ENCODE data around the gene SLCO1A2.

Gene SLCO1A2

GRCh38 chr12:21296348-21296747 lies 38.4 kb downstream of the SLCO1A2 start:
- Histone ChIP-seq H3F3A (ENCODE audit: control insufficient read depth, insufficient read depth) (no peaks in the 10 kb centered on the region), H3K27ac (ENCODE audit: low read depth, low read length) (no peak overlapping the region), H3K9me3 (ENCODE audit: control insufficient read depth, insufficient read depth, low read length) (no peaks in the 10 kb centered on the region), H3K9me2 (replicated peaks; ENCODE audit: control insufficient read depth, low read length) (no peaks in the 10 kb centered on the region), H4K20me1 (ENCODE audit: control insufficient read depth, insufficient read depth, low read depth, low read length) (no peaks in the 10 kb centered on the region), H3K27me3 (ENCODE audit: control insufficient read depth, low read length) (no peaks in the 10 kb centered on the region), H3K4me1 (ENCODE audit: control insufficient read depth, low read length) (no peaks in the 10 kb centered on the region), H3K4me2 (ENCODE audit: low read length) (no peak overlapping the region), H3K79me2 (ENCODE audit: control insufficient read depth, low read length) (no peaks in the 10 kb centered on the region), H3K4me3 (ENCODE audit: low read length) (no peak overlapping the region), H3K36me3 (ENCODE audit: control insufficient read depth, low read length) (no peaks in the 10 kb centered on the region)
- no peak for TF ChIP-seq CTCF (IDR thresholded peaks at IDR 0.05; ENCODE audit: low read depth, low read length, poor library complexity, severe bottlenecking)
- TF ChIP-seq EZH2phosphoT487 (IDR thresholded peaks at IDR 0.05; ENCODE audit: borderline replicate concordance, low read length) = no peak

GRCh38 chr12:21294176-21294575 lies 40.5 kb downstream of the SLCO1A2 start:
- no peaks in the 10 kb centered on the region for H3K27me3 ChIP-seq (ENCODE audit: control insufficient read depth, low read length)
- no peaks in the 10 kb centered on the region for H3F3A ChIP-seq (ENCODE audit: control insufficient read depth, insufficient read depth)
- H3K4me3 ChIP-seq (ENCODE audit: low read length) = no peak overlapping the region
- no peaks in the 10 kb centered on the region for H3K36me3 ChIP-seq (ENCODE audit: control insufficient read depth, low read length)
- H3K27ac ChIP-seq (ENCODE audit: low read depth, low read length) = no peak overlapping the region
- H3K79me2 ChIP-seq (ENCODE audit: control insufficient read depth, low read length) = no peaks in the 10 kb centered on the region
- no peaks in the 10 kb centered on the region for H3K9me3 ChIP-seq (ENCODE audit: control insufficient read depth, insufficient read depth, low read length)
- no peak overlapping the region for H3K4me2 ChIP-seq (ENCODE audit: low read length)
- TF ChIP-seq EZH2phosphoT487 (IDR thresholded peaks at IDR 0.05; ENCODE audit: borderline replicate concordance, low read length) (no peak), CTCF (IDR thresholded peaks at IDR 0.05; ENCODE audit: low read depth, low read length, poor library complexity, severe bottlenecking) (no peak)
- H4K20me1 ChIP-seq (ENCODE audit: control insufficient read depth, insufficient read depth, low read depth, low read length) = no peaks in the 10 kb centered on the region
- H3K4me1 ChIP-seq (ENCODE audit: control insufficient read depth, low read length) = no peaks in the 10 kb centered on the region
- H3K9me2 ChIP-seq (replicated peaks; ENCODE audit: control insufficient read depth, low read length) = no peaks in the 10 kb centered on the region

GRCh38 chr12:21292111-21292510 lies 42.6 kb downstream of the SLCO1A2 start:
- TF ChIP-seq CTCF (IDR thresholded peaks at IDR 0.05; ENCODE audit: low read depth, low read length, poor library complexity, severe bottlenecking) = no peak
- no peak for TF ChIP-seq EZH2phosphoT487 (IDR thresholded peaks at IDR 0.05; ENCODE audit: borderline replicate concordance, low read length)

GRCh38 chr12:21289698-21290097 lies 45.0 kb downstream of the SLCO1A2 start:
- no peaks in the 10 kb centered on the region for H3K9me2 ChIP-seq (replicated peaks; ENCODE audit: control insufficient read depth, low read length)
- H3K4me2 ChIP-seq (ENCODE audit: low read length) = no peak overlapping the region
- H3K27ac ChIP-seq (ENCODE audit: low read depth, low read length) = no peak overlapping the region
- no peaks in the 10 kb centered on the region for H3K36me3 ChIP-seq (ENCODE audit: control insufficient read depth, low read length)
- no peaks in the 10 kb centered on the region for H3K27me3 ChIP-seq (ENCODE audit: control insufficient read depth, low read length)
- no peaks in the 10 kb centered on the region for H4K20me1 ChIP-seq (ENCODE audit: control insufficient read depth, insufficient read depth, low read depth, low read length)
- no peaks in the 10 kb centered on the region for H3K9me3 ChIP-seq (ENCODE audit: control insufficient read depth, insufficient read depth, low read length)
- no peaks in the 10 kb centered on the region for H3F3A ChIP-seq (ENCODE audit: control insufficient read depth, insufficient read depth)
- no peak for TF ChIP-seq EZH2phosphoT487 (IDR thresholded peaks at IDR 0.05; ENCODE audit: borderline replicate concordance, low read length)
- no peak for TF ChIP-seq CTCF (IDR thresholded peaks at IDR 0.05; ENCODE audit: low read depth, low read length, poor library complexity, severe bottlenecking)
- no peak overlapping the region for H3K4me3 ChIP-seq (ENCODE audit: low read length)
- no peaks in the 10 kb centered on the region for H3K79me2 ChIP-seq (ENCODE audit: control insufficient read depth, low read length)
- no peaks in the 10 kb centered on the region for H3K4me1 ChIP-seq (ENCODE audit: control insufficient read depth, low read length)

More at GRCh38 chr12:21292111-21292510, 42.6 kb downstream of the SLCO1A2 start:
- no peaks in the 10 kb centered on the region for H4K20me1 ChIP-seq (ENCODE audit: control insufficient read depth, insufficient read depth, low read depth, low read length)
- no peaks in the 10 kb centered on the region for H3K36me3 ChIP-seq (ENCODE audit: control insufficient read depth, low read length)
- no peak overlapping the region for H3K4me3 ChIP-seq (ENCODE audit: low read length)
- H3F3A ChIP-seq (ENCODE audit: control insufficient read depth, insufficient read depth) = no peaks in the 10 kb centered on the region
- H3K27ac ChIP-seq (ENCODE audit: low read depth, low read length) = no peak overlapping the region
- no peaks in the 10 kb centered on the region for H3K27me3 ChIP-seq (ENCODE audit: control insufficient read depth, low read length)
- H3K9me2 ChIP-seq (replicated peaks; ENCODE audit: control insufficient read depth, low read length) = no peaks in the 10 kb centered on the region
- no peaks in the 10 kb centered on the region for H3K9me3 ChIP-seq (ENCODE audit: control insufficient read depth, insufficient read depth, low read length)
- no peaks in the 10 kb centered on the region for H3K79me2 ChIP-seq (ENCODE audit: control insufficient read depth, low read length)
- no peaks in the 10 kb centered on the region for H3K4me1 ChIP-seq (ENCODE audit: control insufficient read depth, low read length)
- no peak overlapping the region for H3K4me2 ChIP-seq (ENCODE audit: low read length)
